ENCODE results near the gene SGSM1. TPM values are rescaled to one million over a fixed set of nuclear protein-coding genes. Genes with fewer than 3 reads are reported as not detected.

Gene SGSM1
- total and polyA plus RNA-seq, 2 donors, result 0.38 to 0.71 TPM

GRCh38 chr22:24948356-24949202 lies 142.6 kb downstream of the SGSM1 start:
- H3K9me3 ChIP-seq (ENCODE audit: control insufficient read depth in 2 of 2, insufficient read depth in 1 of 2, low read length in 1 of 2), result peaks cover 5 to 6% of the 10 kb centered on the region in 2 donors
- H3K27ac ChIP-seq (ENCODE audit: low read depth in 1 of 2, low read length in 1 of 2), result no peak overlapping the region
- no peak overlapping the region for H3K4me3 ChIP-seq (ENCODE audit: low read length in 2 of 2)
- peaks cover 19 to 39% of the 10 kb centered on the region in 2 donors for H3K27me3 ChIP-seq (ENCODE audit: control insufficient read depth in 2 of 2, insufficient read depth in 1 of 2, low read length in 1 of 2)
- no peaks in the 10 kb centered on the region for H3K36me3 ChIP-seq (ENCODE audit: control insufficient read depth in 2 of 2, insufficient read depth in 2 of 2, low read length in 1 of 2)
- DNase-seq (ENCODE audit: low read depth in 6 of 9, low spot score in 9 of 9), result no peak
- 94% methylated on average over 13 of the region's 13 CpGs for WGBS
- peaks cover 6 to 7% of the 10 kb centered on the region in 2 donors for H3K4me1 ChIP-seq (ENCODE audit: control insufficient read depth in 2 of 2, insufficient read depth in 2 of 2, low read length in 2 of 2)

GRCh38 chr22:24950272-24950902 lies 144.4 kb downstream of the SGSM1 start:
- WGBS, result 38% methylated on average over 7 of the region's 7 CpGs
- Histone ChIP-seq H3K27me3 (ENCODE audit: control insufficient read depth in 2 of 2, insufficient read depth in 1 of 2, low read length in 1 of 2) (peaks cover 29 to 54% of the 10 kb centered on the region in 2 donors), H3K4me1 (ENCODE audit: control insufficient read depth in 2 of 2, insufficient read depth in 2 of 2, low read length in 2 of 2) (peaks cover 6 to 7% of the 10 kb centered on the region in 2 donors), H3K27ac (ENCODE audit: low read depth in 1 of 2, low read length in 1 of 2) (no peak overlapping the region), H3K36me3 (ENCODE audit: control insufficient read depth in 2 of 2, insufficient read depth in 2 of 2, low read length in 1 of 2) (no peaks in the 10 kb centered on the region), H3K9me3 (ENCODE audit: control insufficient read depth in 2 of 2, insufficient read depth in 1 of 2, low read length in 1 of 2) (peaks cover 5 to 6% of the 10 kb centered on the region in 2 donors), H3K4me3 (ENCODE audit: low read length in 2 of 2) (no peak overlapping the region)
- no peak for DNase-seq (ENCODE audit: low read depth in 6 of 9, low spot score in 9 of 9)

- Histone ChIP-seq H3K36me3 (ENCODE audit: control insufficient read depth in 2 of 2, insufficient read depth in 2 of 2, low read length in 1 of 2) (no peaks in the 10 kb centered on the region), H3K27ac (ENCODE audit: low read depth in 1 of 2, low read length in 1 of 2) (no peak within 1 kb of the TSS), H3K4me3 (ENCODE audit: low read length in 2 of 2) (peak within 1 kb of the TSS; percentile 45 to 56), H3K4me1 (ENCODE audit: control insufficient read depth in 2 of 2, insufficient read depth in 2 of 2, low read length in 2 of 2) (peaks cover 6 to 7% of the 10 kb centered on the region in 2 donors), H3K9me3 (ENCODE audit: control insufficient read depth in 2 of 2, insufficient read depth in 1 of 2, low read length in 1 of 2) (peaks cover 5 to 6% of the 10 kb centered on the region in 2 donors), H3K27me3 (ENCODE audit: control insufficient read depth in 2 of 2, insufficient read depth in 1 of 2, low read length in 1 of 2) (peaks cover 29 to 56% of the 10 kb centered on the region in 2 donors)
- DNase-seq (ENCODE audit: low read depth in 6 of 9, low spot score in 9 of 9), result peak in 8 of 9 donors; percentile 36 to 75 (median 56)
- 2% methylated on average over 71 of the region's 71 CpGs for WGBS
Measured at GRCh38 chr22:24951942-24952836, 146.2 kb downstream of the SGSM1 start, which contains the start of gene KIAA1671. TSS of gene KIAA1671 (plus strand) at chr22:24952716. CDS start at chr22:25028000, 75,284 bp downstream.

GRCh38 chr22:24952837-24953383 lies 146.9 kb downstream of the SGSM1 start:
- no peak for DNase-seq (ENCODE audit: low read depth in 6 of 9, low spot score in 9 of 9)
- 3% methylated on average over 35 of the region's 35 CpGs for WGBS
- H3K27ac ChIP-seq (ENCODE audit: low read depth in 1 of 2, low read length in 1 of 2), result no peak overlapping the region
- H3K36me3 ChIP-seq (ENCODE audit: control insufficient read depth in 2 of 2, insufficient read depth in 2 of 2, low read length in 1 of 2), result no peaks in the 10 kb centered on the region
- H3K4me1 ChIP-seq (ENCODE audit: control insufficient read depth in 2 of 2, insufficient read depth in 2 of 2, low read length in 2 of 2), result peaks cover 6 to 7% of the 10 kb centered on the region in 2 donors
- peaks cover 29 to 56% of the 10 kb centered on the region in 2 donors for H3K27me3 ChIP-seq (ENCODE audit: control insufficient read depth in 2 of 2, insufficient read depth in 1 of 2, low read length in 1 of 2)
- H3K4me3 ChIP-seq (ENCODE audit: low read length in 2 of 2), result peak overlapping the region; percentile 26 to 56
- peaks cover 5 to 6% of the 10 kb centered on the region in 2 donors for H3K9me3 ChIP-seq (ENCODE audit: control insufficient read depth in 2 of 2, insufficient read depth in 1 of 2, low read length in 1 of 2)

GRCh38 chr22:24953384-24954113 lies 147.5 kb downstream of the SGSM1 start:
- Histone ChIP-seq H3K9me3 (ENCODE audit: control insufficient read depth in 2 of 2, insufficient read depth in 1 of 2, low read length in 1 of 2) (peaks cover 5 to 6% of the 10 kb centered on the region in 2 donors), H3K4me1 (ENCODE audit: control insufficient read depth in 2 of 2, insufficient read depth in 2 of 2, low read length in 2 of 2) (peaks cover 3 to 7% of the 10 kb centered on the region in 2 donors), H3K27me3 (ENCODE audit: control insufficient read depth in 2 of 2, insufficient read depth in 1 of 2, low read length in 1 of 2) (peaks cover 29 to 53% of the 10 kb centered on the region in 2 donors), H3K4me3 (ENCODE audit: low read length in 2 of 2) (peak overlapping the region; percentile 26 to 56), H3K36me3 (ENCODE audit: control insufficient read depth in 2 of 2, insufficient read depth in 2 of 2, low read length in 1 of 2) (no peaks in the 10 kb centered on the region), H3K27ac (ENCODE audit: low read depth in 1 of 2, low read length in 1 of 2) (no peak overlapping the region)
- no peak for DNase-seq (ENCODE audit: low read depth in 6 of 9, low spot score in 9 of 9)
- 13% methylated on average over 47 of the region's 47 CpGs for WGBS

- Histone ChIP-seq H3K27me3 (ENCODE audit: control insufficient read depth in 2 of 2, insufficient read depth in 1 of 2, low read length in 1 of 2) (peaks cover 29 to 53% of the 10 kb centered on the region in 2 donors), H3K27ac (ENCODE audit: low read depth in 1 of 2, low read length in 1 of 2) (no peak overlapping the region), H3K4me1 (ENCODE audit: control insufficient read depth in 2 of 2, insufficient read depth in 2 of 2, low read length in 2 of 2) (peaks cover 3 to 7% of the 10 kb centered on the region in 2 donors), H3K4me3 (ENCODE audit: low read length in 2 of 2) (no peak overlapping the region), H3K36me3 (ENCODE audit: control insufficient read depth in 2 of 2, insufficient read depth in 2 of 2, low read length in 1 of 2) (no peaks in the 10 kb centered on the region), H3K9me3 (ENCODE audit: control insufficient read depth in 2 of 2, insufficient read depth in 1 of 2, low read length in 1 of 2) (peaks cover 5 to 6% of the 10 kb centered on the region in 2 donors)
- WGBS, result 55% methylated on average over 4 of the region's 4 CpGs
- no peak for DNase-seq (ENCODE audit: low read depth in 6 of 9, low spot score in 9 of 9)
Measured at GRCh38 chr22:24954114-24954463, 148.1 kb downstream of the SGSM1 start.

GRCh38 chr22:24954856-24955255 lies 148.8 kb downstream of the SGSM1 start:
- Histone ChIP-seq H3K9me3 (ENCODE audit: control insufficient read depth in 2 of 2, insufficient read depth in 1 of 2, low read length in 1 of 2) (peaks cover 5 to 6% of the 10 kb centered on the region in 2 donors), H3K27ac (ENCODE audit: low read depth in 1 of 2, low read length in 1 of 2) (no peak overlapping the region), H3K4me1 (ENCODE audit: control insufficient read depth in 2 of 2, insufficient read depth in 2 of 2, low read length in 2 of 2) (peaks cover 3 to 7% of the 10 kb centered on the region in 2 donors), H3K27me3 (ENCODE audit: control insufficient read depth in 2 of 2, insufficient read depth in 1 of 2, low read length in 1 of 2) (peaks cover 29 to 53% of the 10 kb centered on the region in 2 donors), H3K4me3 (ENCODE audit: low read length in 2 of 2) (no peak overlapping the region), H3K36me3 (ENCODE audit: control insufficient read depth in 2 of 2, insufficient read depth in 2 of 2, low read length in 1 of 2) (no peaks in the 10 kb centered on the region)
- WGBS, result 97% methylated on average over 8 of the region's 8 CpGs
- DNase-seq (ENCODE audit: low read depth in 6 of 9, low spot score in 9 of 9), result no peak

GRCh38 chr22:24957043-24957442 lies 151.0 kb downstream of the SGSM1 start:
- Histone ChIP-seq H3K4me1 (ENCODE audit: control insufficient read depth in 2 of 2, insufficient read depth in 2 of 2, low read length in 2 of 2) (peaks cover 3 to 7% of the 10 kb centered on the region in 2 donors), H3K9me3 (ENCODE audit: control insufficient read depth in 2 of 2, insufficient read depth in 1 of 2, low read length in 1 of 2) (peaks cover 5 to 6% of the 10 kb centered on the region in 2 donors), H3K27me3 (ENCODE audit: control insufficient read depth in 2 of 2, insufficient read depth in 1 of 2, low read length in 1 of 2) (peaks cover 24 to 32% of the 10 kb centered on the region in 2 donors), H3K4me3 (ENCODE audit: low read length in 2 of 2) (no peak overlapping the region), H3K27ac (ENCODE audit: low read depth in 1 of 2, low read length in 1 of 2) (no peak overlapping the region), H3K36me3 (ENCODE audit: control insufficient read depth in 2 of 2, insufficient read depth in 2 of 2, low read length in 1 of 2) (no peaks in the 10 kb centered on the region)
- DNase-seq (ENCODE audit: low read depth in 6 of 9, low spot score in 9 of 9), result no peak
- WGBS, result 93% methylated on average over 2 of the region's 2 CpGs

Data from thymus (tissue), 11 donors.